GM19328 (cell line): ENCODE data around the gene OR5A1.

Experiments
- ATAC-seq: cut with Tn5 transposase; IDR thresholded peaks from one replicate; pipeline ENCODE4 v1.9.1; 2021; ENCODE audit warnings: mild to moderate bottlenecking, moderate library complexity; ENCODE audit not compliant: unreplicated experiment

Gene OR5A1

DNA sequence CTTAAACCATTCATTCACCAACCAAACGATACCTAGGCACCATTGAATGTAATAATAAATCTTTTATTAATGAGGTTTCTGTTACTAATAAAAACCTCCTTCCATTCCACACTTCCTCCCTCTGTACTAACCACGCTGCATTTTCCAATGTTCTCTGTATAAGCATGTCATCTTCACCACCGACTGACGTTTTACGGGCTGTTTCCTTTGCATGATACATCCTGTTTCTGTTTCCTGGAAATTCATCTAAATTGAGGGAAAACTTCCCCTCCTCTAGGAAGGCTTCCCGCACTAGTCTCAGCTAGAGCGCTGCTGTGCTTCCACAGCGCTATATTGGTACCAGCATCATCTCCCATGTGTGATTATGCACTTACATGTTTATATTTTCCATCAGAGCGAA lies 38.9 kb downstream of the OR5A1 start:
- ATAC-seq = no peak

DNA sequence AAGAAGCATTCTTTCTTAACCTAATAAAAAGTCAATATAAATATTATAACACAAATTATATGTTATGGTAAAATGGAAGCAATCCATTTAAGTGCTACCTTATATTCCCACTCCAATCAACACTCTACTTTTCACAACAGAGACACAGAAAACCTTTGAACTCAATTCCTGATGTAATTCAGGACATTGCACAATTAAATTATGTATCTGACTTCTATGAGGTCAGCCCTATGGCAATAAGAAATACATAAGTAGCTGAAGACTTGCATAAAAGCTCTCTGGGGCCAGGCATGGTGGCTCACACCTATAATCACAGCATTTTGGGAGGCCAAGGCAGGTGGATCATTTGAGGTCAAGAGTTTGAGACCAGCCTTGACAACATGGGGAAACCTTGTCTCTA lies 43.6 kb downstream of the OR5A1 start:
- ATAC-seq = no peak

DNA sequence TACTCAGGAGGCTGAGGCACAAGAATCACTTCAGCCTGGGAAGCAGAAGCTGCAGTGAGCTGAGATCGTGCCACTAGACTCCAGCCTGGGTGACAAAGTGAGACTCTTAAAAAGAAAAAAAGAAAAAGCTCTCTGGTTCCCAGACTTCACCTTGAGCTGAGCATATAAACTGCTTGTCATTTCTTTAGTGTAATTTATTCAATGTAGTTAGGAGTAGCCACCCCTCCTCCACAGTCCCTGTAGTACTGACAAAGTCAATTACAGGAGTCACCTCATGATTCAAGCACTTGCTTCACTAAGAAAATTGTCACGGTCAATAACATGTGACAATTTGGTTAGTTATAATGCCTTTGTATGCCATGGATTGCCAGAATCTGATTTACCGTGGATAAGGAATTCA lies 44.1 kb downstream of the OR5A1 start:
- ATAC-seq = no peak
